ENCODE data around the gene GRIK4. TPM values are rescaled to one million over a fixed set of nuclear protein-coding genes. Genes with fewer than 3 reads are reported as not detected.

GRIK4 gene
- total and polyA plus RNA-seq, 9 of the 15 experiments (the other 6 are each of a cell fraction or from before 2014, with no cell fraction given) = not detected

DNA sequence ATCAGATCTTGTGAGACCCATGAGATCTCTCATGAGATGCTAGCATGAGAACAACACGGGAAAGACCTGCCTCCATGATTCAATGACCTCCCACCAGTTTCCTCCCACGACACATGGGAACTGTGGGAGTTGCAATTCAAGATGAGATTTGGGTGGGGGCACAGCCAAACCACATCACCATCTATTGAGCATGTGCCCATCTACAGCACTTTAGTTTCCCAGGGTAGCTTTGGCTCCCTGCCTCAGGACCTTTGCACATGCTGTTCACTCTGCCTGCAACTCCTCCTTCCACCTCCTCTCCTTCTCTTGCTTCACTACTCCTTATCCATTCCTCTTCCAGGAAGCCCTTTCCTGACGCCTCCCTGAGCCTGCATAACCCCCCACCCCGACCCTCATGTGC lies 17.2 kb downstream of the GRIK4 start:
- TF ChIP-seq PRPF4 (IDR thresholded peaks at IDR 0.05; ENCODE audit: insufficient read depth, low read depth, low read length, poor library complexity, severe bottlenecking) (no peak), DDX20 (tag; IDR thresholded peaks at IDR 0.05; ENCODE audit: low read depth) (no peak), RBM25 (IDR thresholded peaks at IDR 0.05; ENCODE audit: low read depth, low read length, severe bottlenecking) (peak; percentile 51)
- TF ChIP-seq, protein P1, sequence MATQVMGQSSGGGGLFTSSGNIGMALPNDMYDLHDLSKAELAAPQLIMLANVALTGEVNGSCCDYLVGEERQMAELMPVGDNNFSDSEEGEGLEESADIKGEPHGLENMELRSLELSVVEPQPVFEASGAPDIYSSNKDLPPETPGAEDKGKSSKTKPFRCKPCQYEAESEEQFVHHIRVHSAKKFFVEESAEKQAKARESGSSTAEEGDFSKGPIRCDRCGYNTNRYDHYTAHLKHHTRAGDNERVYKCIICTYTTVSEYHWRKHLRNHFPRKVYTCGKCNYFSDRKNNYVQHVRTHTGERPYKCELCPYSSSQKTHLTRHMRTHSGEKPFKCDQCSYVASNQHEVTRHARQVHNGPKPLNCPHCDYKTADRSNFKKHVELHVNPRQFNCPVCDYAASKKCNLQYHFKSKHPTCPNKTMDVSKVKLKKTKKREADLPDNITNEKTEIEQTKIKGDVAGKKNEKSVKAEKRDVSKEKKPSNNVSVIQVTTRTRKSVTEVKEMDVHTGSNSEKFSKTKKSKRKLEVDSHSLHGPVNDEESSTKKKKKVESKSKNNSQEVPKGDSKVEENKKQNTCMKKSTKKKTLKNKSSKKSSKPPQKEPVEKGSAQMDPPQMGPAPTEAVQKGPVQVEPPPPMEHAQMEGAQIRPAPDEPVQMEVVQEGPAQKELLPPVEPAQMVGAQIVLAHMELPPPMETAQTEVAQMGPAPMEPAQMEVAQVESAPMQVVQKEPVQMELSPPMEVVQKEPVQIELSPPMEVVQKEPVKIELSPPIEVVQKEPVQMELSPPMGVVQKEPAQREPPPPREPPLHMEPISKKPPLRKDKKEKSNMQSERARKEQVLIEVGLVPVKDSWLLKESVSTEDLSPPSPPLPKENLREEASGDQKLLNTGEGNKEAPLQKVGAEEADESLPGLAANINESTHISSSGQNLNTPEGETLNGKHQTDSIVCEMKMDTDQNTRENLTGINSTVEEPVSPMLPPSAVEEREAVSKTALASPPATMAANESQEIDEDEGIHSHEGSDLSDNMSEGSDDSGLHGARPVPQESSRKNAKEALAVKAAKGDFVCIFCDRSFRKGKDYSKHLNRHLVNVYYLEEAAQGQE (IDR thresholded peaks at IDR 0.05; ENCODE audit: borderline replicate concordance) = no peak
- TF ChIP-seq, protein P1 (CRISPR knock-in tag; IDR thresholded peaks at IDR 0.05; ENCODE audit: low read depth) = no peak
- DNase-seq (ENCODE audit: extremely low read depth in 1 of 4, low spot score in 3 of 4) = no peak
- no peaks in the 10 kb centered on the region for H3K9me1 ChIP-seq (ENCODE audit: control insufficient read depth, insufficient read depth, low read length)
- ChIA-PET POLR2A (interaction anchor here (0.7 kb wide), 1 partner anchor 10 kb away, joined by 4 read pairs; no protein-coding TSS in a partner anchor), CTCF (ENCODE audit: low intra/inter-chr PET ratio) (no interaction called here)
- in situ Hi-C loops (cut with MboI) = loop anchor here (10.0 kb wide), 1 partner anchor 1066 kb away; no protein-coding TSS in a partner anchor
- peaks cover 37 to 88% of the 10 kb centered on the region in 2 experiments; a peak in 4 of 5 replicates for H3K27me3 ChIP-seq (ENCODE audit: control insufficient read depth in 2 of 2, insufficient read depth in 2 of 2, low read length in 2 of 2)
- H3K79me2 ChIP-seq (ENCODE audit: control insufficient read depth, insufficient read depth, low read length) = no peaks in the 10 kb centered on the region
- no peak overlapping the region for H3K27ac ChIP-seq (ENCODE audit: extremely low read depth, low read depth, low read length)
- H3K4me1 ChIP-seq (replicated peaks in 1 of 2; ENCODE audit: control insufficient read depth in 2 of 2, insufficient read depth in 2 of 2, low read length in 2 of 2) = no peaks in the 10 kb centered on the region
- H4K20me1 ChIP-seq (replicated peaks; ENCODE audit: control insufficient read depth, insufficient read depth, low read length) = peaks cover 15% of the 10 kb centered on the region; the same call in 1 of the 2 replicates
- no peak for ATAC-seq
- 5% methylated on average over 3 of the region's 4 CpGs for WGBS (ENCODE audit: insufficient coverage, low coverage, missing lambda C conversion rate)
- H2AFZ ChIP-seq (ENCODE audit: low read depth, low read length) = no peak overlapping the region
- FAIRE-seq = no peak
- H3K4me3 ChIP-seq = no peak overlapping the region
- intact Hi-C loops (cut with micrococcal nuclease) = no loop called here
- no peaks in the 10 kb centered on the region for H3K9me3 ChIP-seq (replicated peaks; ENCODE audit: control insufficient read depth, insufficient read depth, low read depth, low read length)
- H3K36me3 ChIP-seq (ENCODE audit: control insufficient read depth, insufficient read depth, low read length) = no peaks in the 10 kb centered on the region
- H3K9ac ChIP-seq (ENCODE audit: insufficient read depth in 1 of 2, low read depth in 2 of 2, low read length in 2 of 2) = no peak overlapping the region
- BruUV-seq (replicated peaks) = no TSS peak
- H3K4me2 ChIP-seq (ENCODE audit: insufficient read depth, low read length) = no peak overlapping the region

Measured in K562 (cell line).